ENCODE results near the gene PSMD13. TPM values are rescaled to one million over a fixed set of nuclear protein-coding genes. Genes with fewer than 3 reads are reported as not detected.
"Not testable (repeated sequence)": the region's sequence is repeated elsewhere in the genome, so short reads cannot be mapped to it uniquely, and the experiment has no call there.

Gene PSMD13
- total RNA-seq, 1 donor = 130 TPM

- no peak for TF ChIP-seq CTCF (IDR thresholded peaks at IDR 0.05; ENCODE audit: insufficient read depth, low read depth, low read length)
- DNase-seq (ENCODE audit: low read depth) = no peak
- no peak overlapping the region for H3K4me3 ChIP-seq (ENCODE audit: low read depth, low read length)
These were observed 23.7 kb upstream of the PSMD13 start for GRCh38 chr11:213111-213510.

GRCh38 chr11:214083-214482, 22.7 kb upstream of the PSMD13 start:
- DNase-seq (ENCODE audit: low read depth) = no peak
- no peak overlapping the region for H3K4me3 ChIP-seq (ENCODE audit: low read depth, low read length)
- no peak for TF ChIP-seq CTCF (IDR thresholded peaks at IDR 0.05; ENCODE audit: insufficient read depth, low read depth, low read length)

GRCh38 chr11:215581-216037, 21.2 kb upstream of the PSMD13 start:
- H3K4me3 ChIP-seq (ENCODE audit: low read depth, low read length) = no peak overlapping the region
- DNase-seq (ENCODE audit: low read depth) = no peak
- TF ChIP-seq CTCF (IDR thresholded peaks at IDR 0.05; ENCODE audit: insufficient read depth, low read depth, low read length) = no peak

- DNase-seq (ENCODE audit: low read depth) = no peak
- no peak overlapping the region for H3K4me3 ChIP-seq (ENCODE audit: low read depth, low read length)
- TF ChIP-seq CTCF (IDR thresholded peaks at IDR 0.05; ENCODE audit: insufficient read depth, low read depth, low read length) = no peak
These were observed 20.4 kb upstream of the PSMD13 start for GRCh38 chr11:216081-216974.

GRCh38 chr11:217704-218103, 19.1 kb upstream of the PSMD13 start:
- DNase-seq (ENCODE audit: low read depth) = no peak
- no peak for TF ChIP-seq CTCF (IDR thresholded peaks at IDR 0.05; ENCODE audit: insufficient read depth, low read depth, low read length)
- no peak overlapping the region for H3K4me3 ChIP-seq (ENCODE audit: low read depth, low read length)

- H3K4me3 ChIP-seq (ENCODE audit: low read depth, low read length) = no peak overlapping the region
- DNase-seq (ENCODE audit: low read depth) = no peak
- TF ChIP-seq CTCF (IDR thresholded peaks at IDR 0.05; ENCODE audit: insufficient read depth, low read depth, low read length) = no peak
These were observed 17.8 kb upstream of the PSMD13 start for GRCh38 chr11:218815-219593.

- not testable (repeated sequence) for DNase-seq (ENCODE audit: low read depth); H3K4me3 ChIP-seq (ENCODE audit: low read depth, low read length)
These were observed 16.0 kb upstream of the PSMD13 start for GRCh38 chr11:220641-221215.

All from fibroblast of villous mesenchyme (primary cell).